Measurements from ENCODE around the gene ABCB6.

The ABCB6 gene

GRCh38 chr2:219167997-219168396, 50.8 kb downstream of the ABCB6 start:
- no peak overlapping the region for H3K4me3 ChIP-seq (replicated peaks in 1 of 2; ENCODE audit: low read depth in 2 of 2, low read length in 2 of 2)
- DNase-seq (ENCODE audit: low read depth in 2 of 2), result no peak
- no peak for TF ChIP-seq CTCF (IDR thresholded peaks at IDR 0.05; ENCODE audit: low read depth, low read length)

GRCh38 chr2:219165058-219165911, 53.5 kb downstream of the ABCB6 start:
- no peak for DNase-seq (ENCODE audit: low read depth in 2 of 2)
- TF ChIP-seq CTCF (IDR thresholded peaks at IDR 0.05; ENCODE audit: low read depth, low read length), result no peak
- no peak overlapping the region for H3K4me3 ChIP-seq (replicated peaks in 1 of 2; ENCODE audit: low read depth in 2 of 2, low read length in 2 of 2)

GRCh38 chr2:219163156-219163555, 55.6 kb downstream of the ABCB6 start:
- H3K4me3 ChIP-seq (replicated peaks in 1 of 2; ENCODE audit: low read depth in 2 of 2, low read length in 2 of 2), result no peak overlapping the region
- no peak for DNase-seq (ENCODE audit: low read depth in 2 of 2)
- no peak for TF ChIP-seq CTCF (IDR thresholded peaks at IDR 0.05; ENCODE audit: low read depth, low read length)

GRCh38 chr2:219161097-219161496, 57.7 kb downstream of the ABCB6 start:
- peak overlapping the region; percentile 66 to 79 for H3K4me3 ChIP-seq (replicated peaks in 1 of 2; ENCODE audit: low read depth in 2 of 2, low read length in 2 of 2)
- DNase-seq (ENCODE audit: low read depth in 2 of 2), result no peak
- no peak for TF ChIP-seq CTCF (IDR thresholded peaks at IDR 0.05; ENCODE audit: low read depth, low read length)

GRCh38 chr2:219160186-219161017, 58.4 kb downstream of the ABCB6 start, which contains the start of gene NHEJ1:
TSS of gene NHEJ1 (minus strand) at chr2:219160815. CDS start at chr2:219158362, 2,453 bp downstream.
- peak within 1 kb of the TSS; percentile 66 to 79 for H3K4me3 ChIP-seq (replicated peaks in 1 of 2; ENCODE audit: low read depth in 2 of 2, low read length in 2 of 2)
- peak; percentile 99 for TF ChIP-seq CTCF (IDR thresholded peaks at IDR 0.05; ENCODE audit: low read depth, low read length)
- peak; percentile 95 to 97 for DNase-seq (ENCODE audit: low read depth in 2 of 2)
